Amniotic epithelial cell (primary cell): ENCODE measurements around the gene INPP5F.

ENCODE experiments used
- DNase-seq: peaks from one replicate; pipeline ENCODE4 v3.0.0-alpha.2; 2010; ENCODE audit warnings: low read depth

The INPP5F gene

GRCh38 chr10:119817991-119818888, 92.4 kb downstream of the INPP5F start:
- peak; percentile 57 for DNase-seq

DNA sequence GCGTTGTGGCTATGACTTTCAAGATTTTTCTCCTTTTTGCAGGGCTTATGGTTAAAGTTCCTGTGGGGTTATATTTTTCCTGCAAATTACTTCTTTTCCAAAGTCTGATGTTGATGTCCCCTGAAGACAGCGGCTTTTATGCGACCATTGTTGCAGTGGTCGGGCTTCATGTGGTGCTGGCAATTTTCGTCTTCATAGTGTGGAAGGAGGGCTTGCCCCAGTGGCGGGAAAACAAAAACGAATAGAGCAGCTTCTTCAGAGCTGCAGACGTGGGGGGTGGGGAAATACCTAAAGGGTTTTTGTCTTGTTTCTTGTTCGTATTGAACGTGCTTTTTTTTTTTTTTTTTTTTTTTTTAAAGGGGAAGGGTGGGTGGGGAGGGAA, 93.0 kb downstream of the INPP5F start:
- no peak for DNase-seq

GRCh38 chr10:119821182-119821581, 95.3 kb downstream of the INPP5F start:
- peak; percentile 18 for DNase-seq

DNA sequence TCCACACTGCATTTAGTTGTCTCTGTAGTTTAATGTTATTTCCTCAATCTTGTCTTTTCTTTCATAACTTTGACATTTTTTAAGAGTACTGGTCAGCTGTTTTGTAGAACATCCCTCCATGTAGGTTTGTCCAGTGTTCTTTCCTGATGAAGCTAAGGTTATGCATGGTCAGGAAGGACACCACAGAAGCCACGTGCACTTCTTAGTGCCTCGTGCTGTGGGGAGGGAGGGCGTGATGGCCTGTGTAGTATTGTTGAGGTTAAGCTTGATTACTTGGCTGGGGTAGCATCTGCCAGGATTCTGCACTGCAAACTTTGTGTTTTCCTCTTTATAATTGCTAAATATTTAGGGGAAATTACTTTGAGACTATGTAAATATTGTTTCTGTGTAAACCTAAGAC, 98.4 kb downstream of the INPP5F start:
- no peak for DNase-seq

GRCh38 chr10:119826771-119827170, 100.9 kb downstream of the INPP5F start:
- DNase-seq = peak; percentile 58

- DNase-seq = peak; percentile 62
These were observed 101.6 kb downstream of the INPP5F start for GRCh38 chr10:119827430-119827829.

- DNase-seq = no peak
These were observed 103.6 kb downstream of the INPP5F start for GRCh38 chr10:119829429-119829828.

GRCh38 chr10:119830851-119831250, 105.0 kb downstream of the INPP5F start:
- DNase-seq = no peak

- no peak for DNase-seq
These were observed 105.8 kb downstream of the INPP5F start for GRCh38 chr10:119831656-119832055.

DNA sequence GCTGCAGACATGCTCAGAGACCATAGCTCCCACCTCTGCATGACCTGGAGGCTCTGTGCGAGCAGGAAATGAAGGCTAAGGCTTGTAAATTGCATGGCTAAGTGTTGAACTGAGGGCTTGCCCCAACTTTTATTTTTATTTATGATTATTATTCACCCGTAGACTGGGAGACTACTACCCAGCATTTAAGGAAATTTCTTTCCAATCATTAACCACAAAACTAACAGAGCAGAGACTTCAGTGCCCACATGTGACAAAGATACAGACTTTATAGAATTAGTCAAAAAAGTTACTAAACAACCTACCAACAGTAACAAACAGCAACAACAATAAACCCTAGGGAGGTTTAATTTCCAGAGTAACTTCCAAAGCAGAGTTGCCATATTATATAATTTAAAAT, 107.1 kb downstream of the INPP5F start:
- DNase-seq = no peak

GRCh38 chr10:119834188-119834587, 108.3 kb downstream of the INPP5F start:
- DNase-seq = no peak

GRCh38 chr10:119845656-119846055, 119.8 kb downstream of the INPP5F start:
- no peak for DNase-seq

- DNase-seq = peak; percentile 91
These were observed 123.4 kb downstream of the INPP5F start for GRCh38 chr10:119849031-119849789.

DNA sequence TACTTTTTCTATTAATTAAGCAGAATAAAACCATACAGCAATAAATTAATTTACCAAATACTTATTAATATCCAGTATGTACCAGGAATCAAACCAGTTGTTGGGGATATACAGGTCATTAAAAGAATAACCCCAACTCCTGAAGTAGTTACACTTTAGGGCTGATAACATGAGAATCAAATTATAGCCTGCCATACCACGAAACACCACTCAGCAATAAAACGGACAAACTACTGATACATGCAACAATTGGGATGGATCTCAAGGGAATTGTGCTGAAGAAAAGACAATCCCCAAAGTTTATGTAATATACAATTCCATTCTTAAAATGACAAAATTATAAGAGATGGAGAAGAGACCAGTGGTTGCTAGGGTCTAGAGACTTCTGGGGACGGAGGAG, 124.1 kb downstream of the INPP5F start:
- no peak for DNase-seq

- DNase-seq = no peak
These were observed 126.4 kb downstream of the INPP5F start for GRCh38 chr10:119852277-119852676.

DNA sequence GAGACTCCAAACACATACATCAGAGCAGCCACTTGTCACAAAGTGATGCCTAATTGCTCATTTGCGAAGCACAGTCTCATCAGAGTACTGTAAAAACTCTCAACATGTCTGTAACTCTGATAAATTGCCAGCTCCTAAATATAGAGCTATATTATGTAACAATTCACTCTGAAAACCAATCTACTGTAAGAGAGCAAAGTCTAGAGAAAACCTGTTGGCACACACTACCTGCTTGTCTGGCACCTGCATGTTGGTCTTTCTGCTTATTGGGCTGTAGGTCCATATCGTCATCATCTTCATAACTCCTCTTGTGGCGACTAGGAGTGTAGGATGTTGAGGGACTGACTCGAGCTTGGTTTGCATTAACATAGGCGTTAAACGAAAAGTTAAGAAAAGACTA, 127.0 kb downstream of the INPP5F start:
- no peak for DNase-seq

DNA sequence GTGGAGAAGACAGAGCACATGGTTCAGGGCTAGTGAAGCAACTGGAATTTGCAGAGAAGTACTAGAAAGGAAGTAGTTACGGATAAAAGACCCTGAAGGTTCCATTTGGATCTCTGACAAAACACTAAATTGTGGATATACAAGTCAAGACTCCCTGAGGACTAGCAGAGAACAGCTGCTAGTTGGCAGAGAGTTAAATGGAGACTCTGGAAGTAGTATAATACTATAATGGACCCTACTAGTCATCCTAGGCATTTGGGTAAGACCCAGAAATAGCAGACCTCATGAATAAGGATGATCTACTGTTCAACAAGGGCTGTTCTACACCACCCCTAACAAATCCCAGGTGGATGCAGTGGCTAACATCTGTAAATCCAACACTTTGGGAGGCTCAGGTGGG, 127.7 kb downstream of the INPP5F start:
- DNase-seq = no peak

DNA sequence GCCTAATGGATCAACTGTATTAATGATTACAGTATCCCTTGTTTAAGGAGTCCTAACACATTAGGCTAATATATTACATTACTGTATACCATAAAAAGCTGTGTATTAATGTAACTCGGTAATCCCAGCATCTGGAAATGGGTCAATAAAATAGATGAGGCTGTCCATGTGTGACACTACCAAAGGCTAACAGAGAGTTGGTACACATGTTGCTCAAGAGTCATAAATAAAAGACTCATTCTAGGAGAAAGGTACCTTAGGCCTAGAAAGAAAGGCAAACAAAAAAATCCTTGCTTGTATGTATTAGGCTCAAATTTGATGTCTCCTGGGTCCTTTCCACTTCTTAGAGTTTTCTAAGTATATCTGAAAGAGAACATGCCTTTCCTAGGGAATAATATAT, 132.2 kb downstream of the INPP5F start:
- DNase-seq = peak; percentile 14

GRCh38 chr10:119859420-119860258, 133.8 kb downstream of the INPP5F start:
- DNase-seq = peak; percentile 56

GRCh38 chr10:119860866-119861607, 135.2 kb downstream of the INPP5F start:
- no peak for DNase-seq

DNA sequence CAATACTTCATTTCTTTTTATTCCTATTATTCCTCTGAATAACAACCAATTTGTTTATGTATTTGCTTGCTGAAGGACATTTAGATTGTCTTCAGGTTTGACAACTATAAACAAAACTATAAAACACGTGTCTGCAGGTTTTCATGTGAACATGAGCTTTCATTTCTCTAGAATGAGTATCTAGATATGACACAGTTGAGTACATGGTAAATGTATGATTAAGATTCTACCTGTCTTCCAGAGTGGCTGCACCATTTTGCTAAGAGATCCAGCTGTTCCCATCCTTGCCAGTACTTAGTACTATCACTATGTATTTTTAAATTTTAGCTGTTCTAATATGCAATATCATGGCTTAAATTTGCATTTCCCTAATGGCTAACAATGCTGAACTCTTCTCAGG, 136.7 kb downstream of the INPP5F start:
- no peak for DNase-seq
